NCI-H82 treated with DMSO at 0.1 percent for 48 hours (cell line): ENCODE measurements around the gene TNPO3.
"Not testable (repeated sequence)": the region's sequence is repeated elsewhere in the genome, so short reads cannot be mapped to it uniquely, and the experiment has no call there.

Source experiments
- DNase-seq: peaks from one replicate; lab custom pipeline; 2025; ENCODE audit not compliant: unreplicated experiment; lab: John Stamatoyannopoulos, UW

Gene TNPO3

DNA sequence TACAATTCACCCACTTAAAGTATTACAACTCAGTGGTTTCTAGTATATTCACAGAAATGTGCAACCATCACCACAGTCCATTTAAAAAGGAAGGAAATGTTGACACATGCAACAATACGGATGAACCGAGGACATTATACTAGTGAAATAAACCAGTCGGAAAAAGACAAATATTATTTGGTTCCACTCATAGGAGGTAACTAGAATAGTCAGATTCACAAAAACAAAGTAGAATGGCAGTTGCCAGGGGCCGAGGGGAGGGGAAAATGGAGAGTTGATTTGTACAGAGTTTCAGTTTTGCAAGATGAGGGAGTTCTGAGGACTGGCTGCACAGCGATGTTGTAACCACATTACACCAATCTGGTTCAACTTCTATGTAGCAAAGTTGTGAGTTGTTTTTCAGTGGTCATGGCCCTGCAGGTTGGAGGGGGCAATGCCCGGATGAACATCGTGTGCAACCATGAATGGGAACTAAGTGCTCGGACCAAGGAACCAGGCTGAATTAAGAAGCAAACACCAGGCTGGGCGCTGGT lies 17.6 kb upstream of the TNPO3 start:
- DNase-seq, result no peak

DNA sequence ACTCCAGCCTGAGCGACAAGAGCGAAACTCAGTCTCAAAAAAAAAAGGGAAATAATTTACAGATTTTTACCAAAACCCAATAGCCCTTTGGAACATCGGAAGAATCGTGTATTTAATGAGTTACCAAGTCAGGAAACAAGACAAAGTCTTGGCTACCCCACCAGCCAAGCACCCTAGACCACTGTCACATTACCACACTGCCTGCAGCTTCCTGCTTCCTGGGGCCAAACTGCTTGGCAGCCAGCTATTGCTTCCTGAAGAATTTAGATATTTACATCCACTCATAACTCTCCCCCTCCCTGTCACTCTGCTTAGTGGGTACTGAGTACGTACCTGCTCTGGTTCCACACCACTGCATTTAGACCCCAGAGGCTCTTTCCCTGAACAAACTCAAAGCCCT lies 14.1 kb upstream of the TNPO3 start:
- no peak for DNase-seq

DNA sequence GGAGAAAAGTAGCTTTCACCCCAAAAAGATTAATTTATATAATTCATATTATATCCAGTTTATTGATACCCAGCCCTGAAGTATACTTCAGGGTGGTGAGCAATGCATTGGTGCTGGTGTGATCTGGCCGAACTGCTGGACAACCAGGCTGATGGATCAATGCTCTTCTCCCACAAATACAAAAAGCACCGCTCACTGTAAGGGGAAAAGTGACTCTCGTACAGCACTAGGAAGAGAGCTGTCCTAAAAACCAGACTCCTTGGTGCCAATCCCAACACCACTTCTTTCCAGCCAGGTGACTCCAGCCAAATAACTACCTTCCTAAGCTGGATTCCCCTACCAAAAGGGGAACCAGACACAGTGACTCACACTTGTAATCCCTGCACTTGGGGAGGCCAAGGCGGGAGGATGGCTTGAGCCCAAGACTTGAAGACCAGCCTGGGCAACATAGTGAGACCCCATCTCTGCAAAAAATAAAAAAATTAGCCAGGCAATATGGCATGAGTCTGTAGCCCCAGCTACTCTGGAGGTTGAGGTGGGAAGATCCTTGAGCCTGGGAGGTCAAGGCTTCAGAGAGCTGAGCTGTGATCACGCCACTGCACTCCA lies 13.1 kb upstream of the TNPO3 start:
- DNase-seq, result no peak

DNA sequence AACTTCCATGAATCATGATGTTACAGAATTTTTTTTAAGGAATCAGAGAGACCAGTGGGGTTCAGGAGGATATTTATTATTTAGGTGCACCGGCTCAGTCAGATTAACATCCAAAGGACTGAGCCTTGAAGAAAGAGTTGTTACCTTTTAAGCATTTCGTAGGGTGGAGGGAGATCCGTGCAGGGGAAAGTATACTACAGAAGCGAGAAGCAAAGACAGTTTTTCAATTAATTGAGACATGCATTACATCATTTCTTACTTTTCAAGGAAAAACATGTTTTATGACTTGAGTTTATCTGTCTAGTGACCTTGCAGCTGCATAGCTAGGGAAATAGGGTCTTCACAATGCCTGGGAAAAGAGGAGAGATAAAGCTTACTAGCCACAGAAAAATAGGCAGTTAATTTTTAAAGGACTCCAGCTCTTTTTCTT lies 12.2 kb upstream of the TNPO3 start:
- DNase-seq, result not testable (repeated sequence)

DNA sequence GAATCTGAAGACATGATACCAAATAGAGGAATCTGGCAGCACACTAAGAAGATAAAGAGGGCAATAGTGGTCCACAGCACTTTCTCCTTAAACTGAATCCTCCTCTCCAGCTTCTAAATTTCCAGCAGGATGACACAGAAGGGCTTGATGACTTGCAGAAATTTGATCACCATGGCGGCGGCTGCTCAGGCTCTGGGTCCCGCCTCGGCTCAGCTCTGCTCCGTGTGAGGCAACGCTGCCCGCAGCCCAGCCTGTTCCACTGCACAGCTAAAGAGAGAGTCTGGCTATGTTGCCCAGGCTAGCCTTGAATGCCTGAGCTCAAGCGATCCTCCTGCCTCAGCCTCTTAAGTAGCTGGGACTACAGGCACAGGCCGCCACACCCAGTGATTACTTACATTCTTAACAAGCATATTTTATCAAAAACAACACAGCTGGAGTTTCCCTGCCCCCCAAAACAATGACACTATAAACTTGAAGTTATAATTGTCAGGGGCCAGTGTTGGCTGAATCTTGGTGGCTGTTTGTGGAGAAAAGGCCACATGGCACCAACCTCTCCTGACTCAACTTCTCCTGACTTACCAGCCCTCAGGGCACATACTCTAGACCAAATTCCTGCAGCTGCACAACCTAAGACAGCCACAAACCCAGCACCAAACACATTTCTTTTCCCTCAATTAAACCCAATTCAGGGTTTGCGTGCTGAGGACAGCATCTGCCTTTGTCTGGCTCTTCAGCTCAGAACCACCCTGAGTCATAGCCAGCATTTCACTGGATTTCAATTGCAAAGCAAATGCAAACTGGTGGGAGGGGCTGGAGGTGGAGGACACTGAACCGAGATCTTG lies 11.6 kb upstream of the TNPO3 start:
- no peak for DNase-seq

DNA sequence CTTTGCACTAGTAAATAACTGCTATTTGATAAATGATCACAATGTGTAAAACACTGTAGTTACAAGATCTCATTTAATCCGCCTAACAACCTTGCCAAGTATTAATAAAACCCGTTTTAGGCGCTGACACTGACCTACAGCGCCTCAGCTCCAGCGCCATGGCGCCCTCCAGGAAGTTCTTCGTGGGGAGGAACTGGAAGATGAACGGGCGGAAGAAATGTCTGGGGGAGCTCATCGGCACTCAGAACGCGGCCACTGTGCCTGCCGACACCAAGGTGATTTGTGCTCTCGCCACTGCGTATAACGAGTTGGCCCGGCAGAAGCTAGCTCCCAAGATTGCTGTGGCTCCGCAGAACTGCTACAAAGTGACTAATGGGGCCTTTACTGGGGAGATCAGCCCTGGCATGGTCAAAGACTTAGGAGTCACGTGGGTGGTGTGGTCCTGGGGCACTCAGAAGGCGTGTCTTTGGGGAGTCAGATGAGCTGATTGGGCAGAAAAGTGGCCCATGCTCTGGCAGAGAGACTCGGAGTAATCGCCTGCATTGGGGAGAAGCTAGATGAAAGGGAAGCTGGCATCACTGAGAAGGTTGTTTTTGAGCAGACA lies 1.1 kb upstream of the TNPO3 start:
- DNase-seq, result no peak

DNA sequence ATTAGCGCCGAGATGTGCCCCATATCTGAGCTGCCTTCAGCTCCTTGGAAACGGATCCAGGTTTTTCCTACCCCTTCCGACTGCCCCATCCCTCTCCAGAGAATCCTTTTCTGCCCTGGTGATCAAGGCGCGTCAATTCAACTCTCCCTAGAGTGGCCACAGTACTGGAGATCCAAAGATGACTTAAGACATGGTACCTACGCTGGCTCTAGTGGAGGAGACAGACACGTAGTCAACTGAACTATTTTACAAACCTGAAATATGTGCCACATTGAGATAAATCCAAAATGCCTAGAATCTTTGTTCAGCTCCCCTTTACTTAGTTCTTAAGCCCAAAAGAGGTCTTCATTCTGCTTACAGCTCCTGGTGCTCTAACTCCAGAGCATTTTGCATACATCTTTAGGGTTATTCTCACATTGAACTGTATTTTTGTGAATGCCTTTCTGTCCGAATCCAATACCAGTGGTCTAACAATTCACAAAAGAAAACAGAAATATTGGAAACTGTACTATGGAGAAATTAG lies 444 bp upstream of the TNPO3 start:
- no peak for DNase-seq

DNA sequence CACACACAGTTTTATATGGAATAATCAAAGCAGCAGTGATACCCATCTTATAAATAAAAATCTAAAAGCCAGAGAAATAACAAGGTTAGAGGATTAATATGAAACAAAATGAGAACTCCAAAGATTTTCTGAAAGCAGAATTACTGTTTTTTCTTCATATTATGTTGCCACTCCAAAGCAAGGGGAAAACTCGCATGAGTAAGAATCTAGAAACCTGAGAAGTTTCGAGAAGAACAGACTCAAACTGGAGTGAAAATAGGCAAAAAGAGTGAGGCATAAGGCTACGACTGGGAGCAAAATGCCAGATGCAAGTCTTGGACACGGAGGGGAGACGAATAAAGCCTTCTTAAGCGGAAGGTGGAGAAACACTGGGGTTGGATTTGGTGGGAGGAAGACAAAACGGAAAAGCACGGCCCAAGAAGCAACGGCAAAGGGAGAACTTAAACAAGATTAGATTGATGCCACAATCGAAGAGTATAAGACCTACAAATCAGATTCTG lies 923 bp downstream of the TNPO3 start:
- no peak for DNase-seq

DNA sequence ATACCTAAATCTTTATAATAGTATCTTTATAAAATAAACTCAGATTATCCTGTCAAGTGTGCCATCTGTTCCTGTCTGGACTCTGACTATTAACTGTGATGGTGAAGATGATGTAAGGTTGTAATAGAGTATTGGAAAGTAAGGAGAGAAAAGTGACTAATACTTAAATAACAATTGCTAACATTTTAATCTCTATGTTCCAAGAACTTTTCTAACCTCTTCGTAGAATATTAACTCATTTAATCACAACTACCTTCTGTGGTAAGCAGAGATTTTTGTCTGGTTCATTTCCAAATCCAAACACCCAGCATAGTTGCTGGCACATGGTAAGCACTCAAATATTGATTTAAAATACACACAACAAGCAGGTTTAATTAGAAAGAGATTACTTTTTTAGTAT lies 2.5 kb downstream of the TNPO3 start:
- no peak for DNase-seq

DNA sequence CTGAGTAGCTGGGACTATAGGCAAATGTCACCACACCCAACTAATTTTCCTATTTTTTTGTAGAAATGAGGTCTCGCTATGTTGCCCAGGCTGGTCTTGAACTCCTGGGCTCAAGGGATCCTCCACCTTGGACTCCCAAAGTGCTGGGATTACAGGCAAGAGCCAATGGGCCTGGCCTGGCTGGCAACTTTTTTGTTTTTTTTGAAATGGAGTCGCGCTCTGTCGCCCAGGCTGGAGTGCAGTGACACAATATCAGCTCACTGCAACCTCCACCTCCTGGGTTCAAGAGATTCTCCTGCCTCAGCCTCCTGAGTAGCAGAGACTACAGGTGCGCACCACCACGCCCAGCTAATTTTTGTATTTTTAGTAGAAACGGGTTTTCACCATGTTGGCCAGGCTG lies 3.5 kb downstream of the TNPO3 start:
- not testable (repeated sequence) for DNase-seq

DNA sequence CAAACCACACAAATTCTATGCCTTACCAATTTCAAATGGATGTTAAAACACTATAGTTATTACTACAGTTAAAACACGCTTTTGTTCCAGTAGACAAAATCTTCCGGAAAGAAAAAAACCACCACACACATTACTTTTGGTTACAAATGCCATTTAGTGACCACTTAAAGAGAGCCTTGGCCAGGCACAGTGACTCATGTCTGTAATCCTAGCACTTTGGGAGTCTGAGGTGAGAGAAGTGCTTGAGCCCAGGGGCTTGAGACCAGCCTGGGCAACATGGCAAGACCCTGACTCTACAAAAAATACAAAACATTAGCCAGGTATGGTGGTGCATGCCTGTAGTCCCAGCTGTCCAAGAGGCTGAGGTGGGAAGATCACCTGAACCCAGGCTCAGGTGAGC lies 7.2 kb downstream of the TNPO3 start:
- no peak for DNase-seq

DNA sequence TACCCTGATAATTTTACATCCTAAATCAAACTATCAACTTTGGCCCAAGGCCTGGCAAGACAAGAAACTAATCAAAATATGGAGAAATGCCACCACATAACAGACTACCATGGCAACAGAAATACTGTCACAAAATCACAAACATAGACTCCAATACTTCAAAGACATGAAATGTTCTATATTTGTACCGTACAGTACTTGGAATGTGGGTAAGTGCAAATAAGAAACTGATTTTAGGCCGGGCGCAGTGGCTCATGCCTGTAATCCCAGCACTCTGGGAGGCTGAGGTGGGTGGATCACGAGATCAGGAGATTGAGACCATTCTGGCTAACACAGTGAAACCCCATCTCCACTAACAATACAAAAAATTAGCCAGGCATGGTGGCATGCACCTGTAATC lies 9.2 kb downstream of the TNPO3 start:
- no peak for DNase-seq

DNA sequence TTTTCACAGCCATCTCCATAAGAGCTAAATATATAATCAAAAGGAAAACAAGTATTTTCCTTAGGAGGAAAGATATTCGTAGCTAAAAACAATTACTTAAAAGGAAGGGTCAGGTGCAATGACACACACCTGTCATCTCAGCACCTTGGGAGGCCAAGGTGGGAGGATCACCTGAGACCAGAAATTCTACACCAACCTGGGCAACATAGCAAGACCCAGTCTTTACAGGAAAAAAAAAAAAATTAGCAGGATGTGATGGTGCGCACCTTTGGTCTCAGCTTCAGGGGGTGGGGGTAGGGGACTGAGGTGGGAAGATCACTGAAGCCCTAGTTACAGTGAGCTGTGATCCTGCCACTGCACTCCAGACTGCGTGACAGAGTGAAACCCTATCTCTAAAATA lies 11.9 kb downstream of the TNPO3 start:
- no peak for DNase-seq

DNA sequence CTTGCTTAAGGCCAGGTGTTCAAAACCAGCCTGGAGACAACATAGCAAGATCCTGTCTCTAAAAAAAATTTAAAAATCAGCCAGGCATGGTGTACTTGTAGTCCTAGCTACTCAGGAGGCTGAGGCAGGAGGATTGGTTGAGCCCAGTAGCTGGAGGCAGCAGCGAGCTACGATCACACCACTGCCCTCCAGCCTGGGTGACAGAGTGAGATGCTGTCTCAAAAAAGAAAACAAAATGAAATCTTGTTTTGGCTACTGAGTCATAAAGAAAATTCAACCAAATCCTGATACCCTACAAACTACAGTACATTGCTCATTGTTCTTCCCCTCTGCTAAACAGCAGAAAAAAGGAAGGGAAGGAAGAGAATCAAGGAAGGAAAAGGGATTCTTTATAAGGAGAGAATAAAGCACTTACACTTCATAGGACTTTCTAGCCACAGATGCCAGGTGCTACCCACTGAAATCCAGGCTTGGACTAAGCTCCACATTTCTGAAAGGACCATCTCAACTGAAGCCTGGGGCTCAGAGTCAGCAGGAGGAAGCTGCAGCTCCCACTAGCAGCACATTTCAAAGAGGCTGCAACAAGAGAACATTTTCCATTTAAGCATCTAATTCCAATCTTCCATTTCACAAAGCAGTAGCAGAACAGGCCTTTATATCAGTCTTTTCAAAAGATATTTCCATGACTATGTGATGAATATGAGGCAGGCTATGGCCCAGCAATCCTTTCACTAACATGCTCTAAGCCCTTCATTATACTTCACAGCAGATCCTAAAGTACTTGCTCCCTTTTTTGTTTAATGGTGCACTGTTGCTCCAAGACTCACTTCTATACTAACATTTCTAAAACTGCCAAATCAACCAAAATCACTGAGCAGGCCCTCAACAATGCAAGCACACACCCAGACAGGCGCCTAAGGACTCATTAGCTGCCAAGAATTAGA lies 13.5 kb downstream of the TNPO3 start:
- peak; percentile 23 for DNase-seq

DNA sequence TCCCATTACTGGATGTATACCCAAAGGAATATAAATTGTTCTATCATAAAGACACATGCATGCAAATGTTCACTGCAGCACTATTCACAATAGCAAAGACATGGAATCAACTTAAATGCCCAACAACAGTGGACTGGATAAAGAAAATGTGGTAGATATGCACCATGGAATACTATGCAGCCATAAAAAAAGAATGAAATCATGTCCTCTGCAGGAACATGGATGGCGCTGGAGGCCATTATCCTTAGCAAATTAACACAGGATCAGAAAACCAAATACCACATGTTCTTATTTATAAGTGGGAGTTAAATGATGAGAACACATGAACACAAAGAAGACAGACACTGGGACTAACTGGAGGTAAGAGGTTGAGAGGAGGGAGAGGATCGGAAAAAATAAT lies 16.4 kb downstream of the TNPO3 start:
- not testable (repeated sequence) for DNase-seq

DNA sequence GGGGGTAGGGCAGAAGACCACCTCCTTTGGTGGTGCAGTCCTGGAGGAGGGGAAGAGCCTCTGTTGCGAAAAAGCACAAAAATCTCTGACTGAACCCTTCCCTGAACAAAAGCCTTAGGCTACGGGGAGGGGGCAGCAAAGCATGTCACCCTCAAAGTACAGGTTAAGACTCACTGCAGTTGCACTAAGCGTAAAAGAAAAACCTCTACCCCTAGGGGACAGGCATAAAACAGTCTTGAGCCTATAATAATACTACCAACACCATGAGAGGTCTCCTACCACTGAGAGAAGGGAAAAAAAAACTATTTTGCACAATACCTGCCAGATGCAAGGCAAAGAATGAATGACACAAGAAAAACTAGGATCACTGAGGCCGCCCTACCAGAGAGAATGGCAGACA lies 17.3 kb downstream of the TNPO3 start:
- no peak for DNase-seq

DNA sequence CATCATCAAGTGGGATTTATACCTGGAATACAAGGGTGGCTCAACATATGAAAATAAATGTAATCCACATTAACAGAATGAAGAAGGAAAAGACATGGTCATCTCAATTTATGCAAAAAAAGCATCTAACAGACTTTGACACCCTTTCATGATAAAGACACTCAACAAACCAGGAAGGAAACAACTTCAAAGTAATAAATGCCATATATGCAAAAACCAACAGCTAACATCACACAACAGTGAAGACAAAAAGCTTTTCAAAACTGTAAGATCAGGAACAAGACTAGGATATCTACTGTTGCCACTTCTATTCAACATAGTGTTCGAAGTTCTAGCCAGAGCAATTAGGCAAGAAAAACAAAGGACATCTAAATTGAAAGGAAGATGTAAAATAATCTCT lies 22.9 kb downstream of the TNPO3 start:
- DNase-seq, result no peak

DNA sequence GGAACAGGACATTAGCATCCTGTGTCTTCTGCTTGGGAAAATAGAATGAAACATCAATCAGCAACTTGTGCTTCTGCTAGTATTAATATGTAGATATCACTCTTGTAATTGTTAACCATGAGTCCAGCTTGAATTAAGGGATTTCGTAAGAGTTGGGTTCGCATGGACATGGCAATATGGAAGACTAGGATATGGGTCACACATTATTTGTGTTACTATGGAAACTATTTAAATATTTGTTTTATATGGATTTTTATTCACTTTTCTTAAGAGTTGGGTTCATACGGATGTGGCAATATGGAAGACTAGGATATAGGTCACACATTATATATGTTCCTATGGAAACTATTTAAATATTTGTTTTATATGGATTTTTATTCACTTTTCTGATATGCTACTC lies 24.5 kb downstream of the TNPO3 start:
- DNase-seq, result no peak

DNA sequence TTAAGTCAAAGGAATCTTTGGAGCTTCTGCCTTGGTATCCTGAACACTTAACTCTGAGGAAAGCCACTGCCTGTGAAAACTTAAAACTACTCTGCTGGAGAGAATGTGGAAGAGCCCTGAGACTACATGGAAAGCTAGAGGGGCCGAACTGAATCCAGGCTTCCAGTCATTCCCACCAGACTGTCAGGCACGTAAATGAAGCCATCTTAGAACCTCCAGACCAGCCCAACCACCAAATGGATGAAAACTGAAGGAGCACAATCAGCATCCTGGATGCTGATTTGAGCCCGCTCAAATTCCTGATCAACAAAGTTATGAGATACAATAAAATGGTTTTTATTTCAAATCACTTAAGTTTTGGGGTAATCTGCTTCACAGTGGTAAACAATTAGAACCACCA lies 30.8 kb downstream of the TNPO3 start:
- no peak for DNase-seq

DNA sequence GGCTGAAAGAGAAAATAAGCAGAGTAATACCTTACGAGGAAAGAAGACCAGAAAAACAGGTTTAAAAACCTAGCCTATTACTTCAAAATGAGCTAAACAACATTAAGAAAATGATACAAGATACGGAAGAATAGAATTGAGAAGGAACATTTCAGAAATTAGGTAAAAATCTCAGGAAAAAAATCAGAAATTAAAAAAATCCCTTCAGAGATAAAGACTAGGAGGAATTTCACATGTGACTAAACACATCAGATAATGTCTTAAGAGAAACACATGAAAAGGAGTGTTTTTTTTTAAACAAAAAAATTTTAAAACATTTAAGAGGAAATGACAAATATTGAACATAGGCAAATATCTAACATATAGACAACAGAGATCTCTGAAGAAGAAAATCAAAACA lies 33.3 kb downstream of the TNPO3 start:
- no peak for DNase-seq
